NCI-H146 treated with DMSO at 0.1 percent for 48 hours (cell line): ENCODE data around the gene SHISA5.

Source experiments
- DNase-seq: peaks from one replicate; lab custom pipeline; 2025; ENCODE audit not compliant: unreplicated experiment; lab: John Stamatoyannopoulos, UW

Gene SHISA5

DNA sequence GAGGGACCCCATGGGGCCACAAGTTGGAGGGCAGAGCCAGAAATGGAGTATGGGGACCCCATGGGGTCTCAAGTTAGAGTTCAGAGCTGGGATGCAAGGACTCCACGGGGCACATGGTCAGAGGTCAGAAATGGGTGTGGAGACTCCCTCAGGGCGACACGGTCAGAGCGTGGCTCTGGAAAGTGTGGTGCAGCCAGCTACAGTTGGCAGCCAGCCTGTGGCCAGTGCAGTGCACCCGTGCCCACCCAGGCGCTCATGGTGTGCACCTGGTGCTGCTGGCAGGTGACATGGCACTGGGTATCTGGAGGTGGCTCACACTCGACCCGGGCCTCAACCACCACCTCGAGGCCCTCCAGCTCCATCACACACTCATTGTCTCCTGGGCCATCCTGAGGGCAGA is 85.3 kb downstream of the SHISA5 start:
- no peak for DNase-seq

- DNase-seq: no peak
These were observed 85.8 kb downstream of the SHISA5 start for GRCh38 chr3:48418140-48418539.
